A549 (cell line): Measurements from ENCODE around the gene RPS17. TPM values are rescaled to one million over a fixed set of nuclear protein-coding genes. Genes with fewer than 3 reads are reported as not detected.

ENCODE experiments used
- ATAC-seq, 2 experiments: fragments of 200-7000 bp in 1 of 2; fragments of >200 bp in 1 of 2; cut with Nextera tagmentation in 1 of 2; cut with Tn5 transposase in 1 of 2; 3 replicates each; pipeline versions ENCODE4 v1.8.0 to v1.9.1; 2018 to 2020; ENCODE audit warnings: mild to moderate bottlenecking in 1 of 2, moderate library complexity in 1 of 2
- CTCF ChIA-PET: fragments of 300-600 bp; sonication (Branson Sonifier 250); formaldehyde crosslinking; extraction: SDS; loops from one replicate; lab custom pipeline; 2021; ENCODE audit warnings: antibody characterized with exemption, inconsistent platforms; lab: Yijun Ruan, JAX
- POLR2A ChIA-PET: fragments of 350-600 bp; formaldehyde crosslinking; extraction: SDS; loops from one replicate; lab custom pipeline; 2021; ENCODE audit warnings: antibody characterized with exemption, inconsistent platforms; lab: Yijun Ruan, JAX
- DNase-seq, 2 experiments: peaks; one replicate each; pipeline versions ENCODE4 v3.0.0 to v3.0.0-alpha.2; 2011 to 2016; ENCODE audit warnings: low read depth in 1 of 2, low spot score in 1 of 2
- FAIRE-seq: peaks from 2 replicates; lab custom pipeline; 2011; peaks lifted over from hg19 to GRCh38; lab: Jason Lieb, UNC
- H3K27ac ChIP-seq, 2 experiments: fragments of >200 bp; sonication (Bioruptor Twin); formaldehyde crosslinking; 3 replicates each; pipeline ENCODE4 v1.5.1; 2016 to 2017
- H3K4me1 ChIP-seq: fragments of >200 bp; sonication (Bioruptor Twin); formaldehyde crosslinking; 3 replicates; pipeline ENCODE4 v1.6.1; 2016
- H3K4me2 ChIP-seq: fragments of >200 bp; sonication (Bioruptor Twin); formaldehyde crosslinking; 3 replicates; pipeline ENCODE4 v1.6.1; 2016
- H3K4me3 ChIP-seq: fragments of >200 bp; sonication (Bioruptor Twin); formaldehyde crosslinking; 3 replicates; pipeline ENCODE4 v1.5.1; 2016
- H3K9me3 ChIP-seq: fragments of >200 bp; sonication (Bioruptor Twin); formaldehyde crosslinking; 3 replicates; pipeline ENCODE4 v1.6.1; 2016
- CBX2 ChIP-seq: fragments of 200-600 bp; sonication (generic); IDR thresholded peaks from 2 replicates; pipeline ENCODE4 v1.6.1; 2016; ENCODE audit warnings: low read depth, mild to moderate bottlenecking, borderline replicate concordance
- CEBPB ChIP-seq, 2 experiments: fragments of >200 bp in 1 of 2; sonication (Bioruptor Twin) in 1 of 2; formaldehyde crosslinking in 1 of 2; IDR thresholded peaks; 2 replicates each; pipeline ENCODE4 v1.6.1; 2012 to 2016
- EHF ChIP-seq: fragments of 250-450 bp; sonication (Bioruptor Pico); IDR thresholded peaks from 2 replicates; pipeline ENCODE4 v1.5.0; 2020; ENCODE audit warnings: mild to moderate bottlenecking
- ELK1 ChIP-seq: fragments of 150-350 bp; IDR thresholded peaks from 2 replicates; pipeline ENCODE4 v1.6.1; 2014; ENCODE audit warnings: low read depth, mild to moderate bottlenecking, low read length
- GATA3 ChIP-seq: IDR thresholded peaks from 2 replicates; pipeline ENCODE4 v1.6.1; 2012; ENCODE audit warnings: borderline replicate concordance
- HOXA7 ChIP-seq: fragments of 250-450 bp; sonication (Bioruptor Pico); IDR thresholded peaks from 2 replicates; pipeline ENCODE4 v1.5.0; 2020; ENCODE audit warnings: mild to moderate bottlenecking, moderate library complexity
- HOXB13 ChIP-seq: fragments of 250-450 bp; sonication (Bioruptor Pico); IDR thresholded peaks from 2 replicates; pipeline ENCODE4 v1.5.0; 2020; ENCODE audit warnings: low read depth, mild to moderate bottlenecking, moderate library complexity
- JUNB ChIP-seq: fragments of >200 bp; sonication (Bioruptor Twin); formaldehyde crosslinking; IDR thresholded peaks from 2 replicates; pipeline ENCODE4 v1.6.1; 2016
- KDM1A ChIP-seq: fragments of 200-600 bp; sonication (generic); IDR thresholded peaks from 2 replicates; pipeline ENCODE4 v1.6.1; 2016; ENCODE audit warnings: low read depth, mild to moderate bottlenecking
- KDM5A ChIP-seq: fragments of 200-600 bp; sonication (generic); IDR thresholded peaks from 2 replicates; pipeline ENCODE4 v1.6.1; 2016; ENCODE audit warnings: antibody characterized with exemption, mild to moderate bottlenecking
- MAFK ChIP-seq: fragments of 450-650 bp; IDR thresholded peaks from 2 replicates; pipeline ENCODE4 v1.6.1; 2014; ENCODE audit not compliant: partially characterized antibody
- MAZ ChIP-seq: fragments of 150-350 bp; IDR thresholded peaks from 2 replicates; pipeline ENCODE4 v1.6.1; 2014; ENCODE audit warnings: antibody characterized with exemption, low read depth, low read length, borderline replicate concordance
- MYC ChIP-seq: IDR thresholded peaks from 2 replicates; pipeline ENCODE4 v1.6.1; 2012; ENCODE audit warnings: mild to moderate bottlenecking, inconsistent platforms, low read length, improper control_type of control experiment, borderline replicate concordance
- POLR2AphosphoS2 ChIP-seq: conservative IDR thresholded peaks from 2 replicates; pipeline ENCODE4 v1.6.1; 2012; ENCODE audit warnings: low read length, improper control_type of control experiment, inconsistent platforms
- SMC3 ChIP-seq: fragments of >200 bp; sonication (Bioruptor Twin); formaldehyde crosslinking; IDR thresholded peaks from 3 replicates; pipeline ENCODE4 v1.6.1; 2018; ENCODE audit warnings: inconsistent platforms
- SREBF2 ChIP-seq: fragments of 450-650 bp; IDR thresholded peaks from 2 replicates; pipeline ENCODE4 v1.6.1; 2014; ENCODE audit warnings: mild to moderate bottlenecking, moderate library complexity
- USF2 ChIP-seq: fragments of 450-650 bp; IDR thresholded peaks from 2 replicates; pipeline ENCODE4 v1.6.1; 2014; ENCODE audit warnings: antibody characterized with exemption
- ZC3H11A ChIP-seq: fragments of 450-650 bp; IDR thresholded peaks from 2 replicates; pipeline ENCODE4 v1.6.1; 2014; ENCODE audit warnings: antibody characterized with exemption, mild to moderate bottlenecking
- ZFP36 ChIP-seq: fragments of 450-650 bp; IDR thresholded peaks from 2 replicates; pipeline ENCODE4 v1.6.1; 2014; ENCODE audit warnings: borderline replicate concordance; ENCODE audit not compliant: partially characterized antibody
- WGBS: methylation state at CpG from one replicate; pipeline ENCODE4 v1.1.6; 2017; ENCODE audit errors: missing lambda C conversion rate; 5-methylcytosine and 5-hydroxymethylcytosine counted together
- polyA plus RNA-seq, 4 experiments: library from polyadenylated mRNA; depleted of rRNA in 3 of 4; stranded (reverse); fragments of >200 nt; fragmentation: RNase III in 1 of 4; extraction: RNeasy Plus Mini Kit Qiagen cat#74134 plus additional on column Dnase treatment in 1 of 4; gene quantifications; 2 replicates in 3 of 4; 3 replicates in 1 of 4; pipeline ENCODE4 v1.2.3, GENCODE V29; 2011 to 2017
- TF ChIP-seq, protein P1 (sequence below): fragments of >200 bp; sonication (Bioruptor Twin); formaldehyde crosslinking; IDR thresholded peaks from 3 replicates; pipeline ENCODE4 v1.6.1; 2016
- TF ChIP-seq, protein P2 (sequence below): fragments of >200 bp; sonication (Bioruptor Twin); formaldehyde crosslinking; IDR thresholded peaks from 3 replicates; pipeline ENCODE4 v1.5.1; 2016

Gene RPS17
- polyA plus RNA-seq, 2 of the 4 experiments (the other 2 are of a cell fraction): 6,127 to 8,061 TPM

GRCh38 chr15:82570721-82571508, 30.7 kb upstream of the RPS17 start:
- ATAC-seq: no peak
- Histone ChIP-seq H3K4me3 (no peak overlapping the region), H3K9me3 (no peaks in the 10 kb centered on the region), H3K27ac (no peak overlapping the region), H3K4me2 (no peak overlapping the region), H3K4me1 (peaks cover 12% of the 10 kb centered on the region; the same call in 2 of the 3 replicates)
- ChIA-PET CTCF (interaction anchor here (1.5 kb wide), 1 partner anchor 31 kb away, joined by 3 read pairs; the partner anchor contains the start of gene RPS17), POLR2A (interaction anchor here (0.6 kb wide), 1 partner anchor 852 kb away, joined by 4 read pairs; no protein-coding TSS in a partner anchor)
- no peak for FAIRE-seq
- no peak for TF ChIP-seq KDM1A
- no peak for TF ChIP-seq SREBF2
- DNase-seq: no peak
- 55% methylated on average over 6 of the region's 7 CpGs for WGBS

- ChIA-PET CTCF (interaction anchor here (2.6 kb wide), 1 partner anchor 30 kb away, joined by 8 read pairs; the partner anchor contains the start of gene RPS17), POLR2A (no interaction called here)
- WGBS: 77% methylated on average over 4 of the region's 4 CpGs
- Histone ChIP-seq H3K4me3 (no peak overlapping the region), H3K9me3 (no peaks in the 10 kb centered on the region), H3K4me2 (no peak overlapping the region), H3K4me1 (peaks cover 12% of the 10 kb centered on the region; the same call in 2 of the 3 replicates), H3K27ac (no peak overlapping the region)
- DNase-seq (no peak), FAIRE-seq (no peak), ATAC-seq (no peak)
- TF ChIP-seq, protein P1, sequence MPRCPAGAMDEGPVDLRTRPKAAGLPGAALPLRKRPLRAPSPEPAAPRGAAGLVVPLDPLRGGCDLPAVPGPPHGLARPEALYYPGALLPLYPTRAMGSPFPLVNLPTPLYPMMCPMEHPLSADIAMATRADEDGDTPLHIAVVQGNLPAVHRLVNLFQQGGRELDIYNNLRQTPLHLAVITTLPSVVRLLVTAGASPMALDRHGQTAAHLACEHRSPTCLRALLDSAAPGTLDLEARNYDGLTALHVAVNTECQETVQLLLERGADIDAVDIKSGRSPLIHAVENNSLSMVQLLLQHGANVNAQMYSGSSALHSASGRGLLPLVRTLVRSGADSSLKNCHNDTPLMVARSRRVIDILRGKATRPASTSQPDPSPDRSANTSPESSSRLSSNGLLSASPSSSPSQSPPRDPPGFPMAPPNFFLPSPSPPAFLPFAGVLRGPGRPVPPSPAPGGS: no peak
- TF ChIP-seq KDM1A (no peak), EHF (CRISPR knock-in tag) (no peak), USF2 (no peak), CEBPB (IDR thresholded peaks at IDR 0.05) (no peak), MAZ (no peak), HOXA7 (CRISPR knock-in tag) (no peak), MAFK (peak; percentile 94)
Measured at GRCh38 chr15:82569834-82570233, 29.6 kb upstream of the RPS17 start.

DNA sequence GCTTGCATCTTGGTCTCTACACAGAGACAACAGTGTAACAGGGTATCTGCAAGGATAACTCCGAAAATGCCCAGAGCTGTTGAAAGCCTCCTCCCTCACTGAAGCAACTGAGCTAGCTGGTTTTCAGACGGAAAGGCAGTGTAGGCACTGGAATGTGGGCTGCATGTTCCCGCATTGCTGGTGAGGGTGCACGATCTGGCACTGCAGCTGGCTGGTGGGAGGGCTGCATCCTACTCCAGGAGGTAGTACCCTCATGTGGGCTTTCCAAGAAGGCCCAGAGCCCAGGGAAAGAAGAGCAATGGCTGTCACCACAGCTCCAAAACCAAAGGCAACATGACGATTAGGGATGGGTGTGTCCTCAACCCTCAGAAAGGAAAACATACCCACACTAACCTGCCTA, 28.7 kb upstream of the RPS17 start:
- WGBS: 81% methylated on average over 5 of the region's 5 CpGs
- TF ChIP-seq HOXB13 (CRISPR knock-in tag) (no peak), POLR2AphosphoS2 (no peak), KDM1A (no peak)
- ATAC-seq: no peak
- POLR2A ChIA-PET: no interaction called here
- H3K4me1 ChIP-seq: peaks cover 12% of the 10 kb centered on the region; the same call in 2 of the 3 replicates
- no peak overlapping the region for H3K4me3 ChIP-seq
- no peak for DNase-seq
- H3K27ac ChIP-seq: no peak overlapping the region
- H3K4me2 ChIP-seq: no peak overlapping the region
- H3K9me3 ChIP-seq: no peaks in the 10 kb centered on the region
- FAIRE-seq: no peak
- CTCF ChIA-PET: interaction anchor here (2.6 kb wide), 1 partner anchor 29 kb away, joined by 8 read pairs; the partner anchor contains the start of gene RPS17

DNA sequence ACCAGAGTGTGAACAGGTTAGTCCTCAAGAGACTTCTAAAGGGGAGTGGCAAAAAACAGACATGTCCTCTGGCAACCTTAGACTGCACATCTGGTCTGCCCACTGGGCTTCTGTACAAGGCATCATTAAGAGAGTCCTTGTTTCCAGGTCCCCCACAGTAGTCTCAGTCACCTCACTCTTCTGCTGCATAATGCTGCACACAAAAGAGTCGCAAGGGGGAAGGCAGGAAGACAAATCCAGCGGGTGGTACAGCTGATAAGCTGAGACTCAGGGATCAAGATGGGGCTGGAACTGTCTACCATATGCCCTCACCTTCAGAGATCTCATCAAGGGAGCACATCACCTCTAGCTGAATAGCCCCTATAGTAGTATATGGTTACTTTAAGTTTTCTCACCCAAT, 27.4 kb upstream of the RPS17 start:
- Histone ChIP-seq H3K4me1 (peaks cover 12% of the 10 kb centered on the region; the same call in 2 of the 3 replicates), H3K9me3 (no peaks in the 10 kb centered on the region), H3K4me2 (no peak overlapping the region), H3K27ac (no peak overlapping the region), H3K4me3 (no peak overlapping the region)
- TF ChIP-seq ZFP36 (no peak), JUNB (no peak), USF2 (no peak), ELK1 (no peak), HOXA7 (CRISPR knock-in tag) (no peak), GATA3 (no peak), KDM5A (no peak), MAZ (no peak), SMC3 (no peak), CBX2 (no peak), EHF (CRISPR knock-in tag) (no peak), ZC3H11A (no peak), MYC (no peak)
- TF ChIP-seq, protein P2, sequence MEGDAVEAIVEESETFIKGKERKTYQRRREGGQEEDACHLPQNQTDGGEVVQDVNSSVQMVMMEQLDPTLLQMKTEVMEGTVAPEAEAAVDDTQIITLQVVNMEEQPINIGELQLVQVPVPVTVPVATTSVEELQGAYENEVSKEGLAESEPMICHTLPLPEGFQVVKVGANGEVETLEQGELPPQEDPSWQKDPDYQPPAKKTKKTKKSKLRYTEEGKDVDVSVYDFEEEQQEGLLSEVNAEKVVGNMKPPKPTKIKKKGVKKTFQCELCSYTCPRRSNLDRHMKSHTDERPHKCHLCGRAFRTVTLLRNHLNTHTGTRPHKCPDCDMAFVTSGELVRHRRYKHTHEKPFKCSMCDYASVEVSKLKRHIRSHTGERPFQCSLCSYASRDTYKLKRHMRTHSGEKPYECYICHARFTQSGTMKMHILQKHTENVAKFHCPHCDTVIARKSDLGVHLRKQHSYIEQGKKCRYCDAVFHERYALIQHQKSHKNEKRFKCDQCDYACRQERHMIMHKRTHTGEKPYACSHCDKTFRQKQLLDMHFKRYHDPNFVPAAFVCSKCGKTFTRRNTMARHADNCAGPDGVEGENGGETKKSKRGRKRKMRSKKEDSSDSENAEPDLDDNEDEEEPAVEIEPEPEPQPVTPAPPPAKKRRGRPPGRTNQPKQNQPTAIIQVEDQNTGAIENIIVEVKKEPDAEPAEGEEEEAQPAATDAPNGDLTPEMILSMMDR: no peak
- CTCF ChIA-PET: interaction anchor here (1.2 to 2.6 kb wide), 3 partner anchors 12 to 28 kb away, joined by 3 to 8 read pairs (median 4); partner anchors contain the start of gene RPS17
- WGBS: 76% methylated on average over 2 of the region's 2 CpGs
- DNase-seq (no peak), FAIRE-seq (no peak), ATAC-seq (no peak)
- POLR2A ChIA-PET: interaction anchor here (1.0 kb wide), 1 partner anchor 27 kb away, joined by 8 read pairs; the partner anchor contains the start of gene RPS17
